Cardiac septum (tissue), 1 donor: ENCODE data around the gene NAV1. TPM values are rescaled to one million over a fixed set of nuclear protein-coding genes. Genes with fewer than 3 reads are reported as not detected.

ENCODE experiments used
- DNase-seq: peaks from one replicate; pipeline ENCODE4 v3.0.0-alpha.2; 2020; ENCODE audit warnings: low spot score
- intact Hi-C: fragments of 100-400 bp; cut with DNase I; formaldehyde crosslinking; loops from one replicate; pipeline ENCODE4 v1.14.0; 2022
- total RNA-seq: library from RNA; stranded (reverse); fragmentation: NEBNext Ultra II Directional; extraction: Animal tissue kit (Norgen Biotek cat#: 25700); gene quantifications from one replicate; pipeline ENCODE4 v1.2.1, GENCODE V29; 2021
- donor health status: DM: no; HTN: no; CAD: no.

NAV1 gene
- total RNA-seq, 1 donor from 2014 or later, result 86.6 TPM

DNA sequence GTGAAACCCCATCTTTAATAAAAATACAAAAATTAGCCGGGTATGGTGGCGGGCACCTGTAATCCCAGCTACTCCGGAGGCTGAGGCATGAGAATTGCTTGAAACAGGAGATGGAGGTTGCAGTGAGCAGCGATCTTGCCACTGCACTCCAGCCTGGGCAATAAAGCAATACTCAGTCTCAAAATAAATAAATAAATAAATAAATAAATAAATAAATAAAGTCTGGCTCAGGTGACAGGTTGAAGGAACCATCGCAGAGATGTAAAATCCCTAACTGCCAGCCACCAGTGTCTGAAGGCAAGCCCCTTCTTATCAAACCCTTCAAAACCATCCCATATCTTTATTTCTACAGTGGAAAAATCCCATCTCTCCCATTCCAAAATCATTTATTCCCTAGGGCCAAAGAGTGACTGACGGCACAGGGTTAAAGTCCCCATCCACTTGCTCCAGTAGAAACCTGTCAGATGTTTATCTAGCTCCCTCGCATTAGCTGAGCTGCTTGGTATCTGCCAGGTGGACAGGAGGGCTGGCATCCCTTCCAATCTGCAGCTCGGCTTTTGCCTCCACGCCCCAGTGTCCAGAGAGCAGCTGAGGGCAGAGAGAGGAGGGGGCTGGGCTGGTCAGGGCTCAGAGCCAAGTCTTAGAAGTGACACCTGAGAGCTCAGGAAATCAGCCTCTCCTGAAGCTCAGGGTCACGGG lies 37.0 kb upstream of the NAV1 start:
- no peak for DNase-seq
- intact Hi-C loops, result no loop called here

DNA sequence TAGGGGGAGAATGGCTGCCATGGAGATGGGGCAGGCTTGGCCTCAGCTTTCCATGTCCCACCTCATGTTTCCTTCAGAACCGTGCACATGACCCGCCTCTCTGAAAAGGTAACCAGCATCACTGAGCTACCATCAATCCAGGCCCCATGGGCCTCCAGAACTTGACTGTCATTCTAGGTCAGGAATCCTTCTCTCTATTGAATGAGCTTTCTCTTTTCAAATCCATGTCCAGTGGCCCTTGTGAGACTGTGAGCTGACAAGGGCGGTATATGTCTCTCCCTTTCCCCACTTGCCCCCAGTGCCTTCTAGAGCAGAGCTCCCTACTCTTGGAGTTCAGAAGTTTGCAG lies 36.4 kb upstream of the NAV1 start:
- no peak for DNase-seq
- intact Hi-C loops, result no loop called here

DNA sequence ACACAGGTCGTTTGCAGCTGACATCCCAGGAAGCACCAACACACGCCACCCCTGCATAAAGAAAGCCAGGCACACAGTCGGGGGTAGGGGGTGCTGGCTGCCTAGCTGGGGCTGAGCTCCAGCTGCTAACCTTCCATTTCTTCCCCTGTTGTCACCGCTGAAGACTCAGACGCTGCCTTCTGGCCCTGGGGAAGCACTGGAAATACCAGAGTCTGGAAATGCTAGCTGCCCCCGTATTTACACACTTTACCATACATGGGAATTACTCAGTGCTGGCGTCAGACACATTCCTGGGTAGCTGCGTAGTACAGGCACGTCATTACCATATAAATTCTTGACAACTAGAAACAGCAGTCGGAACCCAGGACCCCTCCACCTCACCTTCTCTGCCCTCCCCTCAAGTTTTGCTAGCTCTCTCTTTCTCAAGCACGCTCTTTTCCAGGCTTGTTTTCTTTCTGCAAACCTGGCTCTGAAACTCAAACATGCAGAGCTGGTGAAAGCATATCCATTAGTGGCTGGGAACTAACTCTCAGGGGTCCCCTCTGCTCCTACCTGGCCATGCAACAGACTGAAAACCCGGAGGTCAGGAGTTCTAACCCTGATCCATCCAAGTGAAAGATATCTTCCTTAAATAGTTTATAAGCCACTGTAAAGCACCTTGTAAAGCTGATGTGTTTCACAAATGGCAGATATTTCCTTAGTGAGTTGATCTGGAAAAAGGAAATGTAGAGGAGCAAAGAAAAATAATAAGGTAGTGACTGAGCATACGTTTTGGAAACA lies 35.3 kb upstream of the NAV1 start:
- DNase-seq, result no peak
- intact Hi-C loops, result no loop called here

DNA sequence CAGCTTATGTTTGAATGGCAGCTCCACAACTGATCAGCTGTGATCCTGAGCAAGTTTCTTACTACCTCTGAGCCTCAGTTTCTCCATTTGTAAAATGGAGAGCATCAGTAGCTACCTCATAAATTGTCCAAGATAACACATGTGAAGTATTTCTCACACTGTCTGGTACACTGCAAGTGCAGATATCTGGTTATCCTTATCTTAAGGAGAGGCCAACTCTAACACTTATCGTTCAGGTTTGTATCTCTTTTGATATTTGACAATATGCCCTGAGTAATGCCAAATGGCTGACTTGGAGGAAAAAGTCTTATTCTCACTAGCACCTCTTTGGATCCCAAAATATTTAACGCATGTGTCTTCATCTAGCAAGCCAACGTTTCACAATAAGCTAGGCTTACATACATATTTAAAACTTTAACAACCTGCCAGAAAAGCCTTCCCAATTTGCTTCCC lies 34.7 kb upstream of the NAV1 start:
- intact Hi-C loops, result no loop called here
- no peak for DNase-seq

DNA sequence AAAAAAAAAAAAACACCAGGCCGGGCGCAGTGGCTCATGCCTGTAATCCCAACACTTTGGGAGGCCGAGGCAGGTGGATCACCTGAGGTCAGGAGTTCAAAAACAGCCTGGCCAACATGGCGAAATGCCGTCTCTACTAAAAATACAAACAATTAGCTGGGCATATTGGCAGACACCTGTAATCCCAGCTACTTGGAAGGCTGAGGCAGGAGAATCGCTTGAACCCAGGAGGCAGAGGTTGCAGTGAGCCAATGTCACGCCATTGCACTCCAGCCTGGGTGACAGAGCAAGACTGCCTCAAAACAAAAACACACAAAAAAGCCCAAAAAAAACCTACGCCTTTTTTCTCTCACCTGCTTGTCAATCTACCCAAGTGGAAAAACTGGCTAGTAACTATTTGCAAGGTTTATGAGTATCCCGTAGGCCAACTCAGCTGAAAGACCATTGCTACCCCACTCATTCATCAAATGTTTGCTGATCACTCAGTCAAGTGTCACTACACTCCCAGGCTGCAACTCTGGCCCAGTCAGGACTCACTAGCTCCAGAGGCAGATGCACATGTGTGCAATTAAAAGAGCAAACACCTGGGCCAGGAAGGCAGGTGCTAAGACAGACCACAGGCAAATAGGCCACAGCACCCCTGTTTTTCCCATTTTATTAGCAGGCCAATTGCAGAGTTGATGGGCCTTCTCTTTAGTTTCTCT lies 34.0 kb upstream of the NAV1 start:
- intact Hi-C loops, result loop anchor here (1.0 kb wide), 1 partner anchor 8 kb away; no protein-coding TSS in a partner anchor
- no peak for DNase-seq

DNA sequence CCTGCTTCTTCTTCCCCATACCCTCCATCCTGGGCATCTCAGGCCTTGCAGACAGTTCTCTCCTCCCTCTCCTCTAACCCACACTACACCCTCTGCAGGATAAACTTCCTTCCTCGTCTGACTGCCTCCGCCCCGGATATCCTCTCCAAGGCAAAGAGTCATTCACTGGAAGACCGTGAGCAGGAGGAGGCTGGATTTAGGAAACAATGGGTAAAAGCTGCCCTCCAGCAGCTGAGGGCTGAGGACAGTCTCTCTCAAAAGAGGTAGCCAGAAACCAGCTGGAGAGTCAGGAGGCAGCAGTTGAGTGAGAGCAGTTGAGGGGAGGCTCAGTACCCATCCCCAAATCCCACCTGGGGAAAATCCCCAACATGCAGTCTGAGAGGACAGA lies 33.4 kb upstream of the NAV1 start:
- no peak for DNase-seq
- intact Hi-C loops, result loop anchor here (1.0 kb wide), 1 partner anchor 8 kb away; no protein-coding TSS in a partner anchor

DNA sequence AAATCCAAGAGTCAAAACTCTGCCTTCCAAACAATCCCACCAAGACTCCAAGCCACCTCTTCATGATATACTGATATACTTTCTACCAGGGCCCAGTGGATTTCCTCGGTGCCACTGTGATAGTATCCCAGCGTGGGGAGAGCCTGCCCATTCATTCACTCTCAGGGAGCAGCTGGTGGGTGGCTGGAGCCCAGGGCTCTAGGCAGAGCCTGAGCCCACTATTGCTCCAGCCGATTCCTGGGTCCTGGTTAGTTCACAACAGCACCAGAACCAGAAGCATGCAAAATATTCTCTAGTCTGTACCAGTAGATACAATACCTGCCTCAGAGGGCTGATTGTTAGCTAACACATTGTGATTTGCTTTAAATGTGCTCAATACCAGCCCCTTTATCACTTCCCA lies 32.8 kb upstream of the NAV1 start:
- no peak for DNase-seq
- intact Hi-C loops, result no loop called here

DNA sequence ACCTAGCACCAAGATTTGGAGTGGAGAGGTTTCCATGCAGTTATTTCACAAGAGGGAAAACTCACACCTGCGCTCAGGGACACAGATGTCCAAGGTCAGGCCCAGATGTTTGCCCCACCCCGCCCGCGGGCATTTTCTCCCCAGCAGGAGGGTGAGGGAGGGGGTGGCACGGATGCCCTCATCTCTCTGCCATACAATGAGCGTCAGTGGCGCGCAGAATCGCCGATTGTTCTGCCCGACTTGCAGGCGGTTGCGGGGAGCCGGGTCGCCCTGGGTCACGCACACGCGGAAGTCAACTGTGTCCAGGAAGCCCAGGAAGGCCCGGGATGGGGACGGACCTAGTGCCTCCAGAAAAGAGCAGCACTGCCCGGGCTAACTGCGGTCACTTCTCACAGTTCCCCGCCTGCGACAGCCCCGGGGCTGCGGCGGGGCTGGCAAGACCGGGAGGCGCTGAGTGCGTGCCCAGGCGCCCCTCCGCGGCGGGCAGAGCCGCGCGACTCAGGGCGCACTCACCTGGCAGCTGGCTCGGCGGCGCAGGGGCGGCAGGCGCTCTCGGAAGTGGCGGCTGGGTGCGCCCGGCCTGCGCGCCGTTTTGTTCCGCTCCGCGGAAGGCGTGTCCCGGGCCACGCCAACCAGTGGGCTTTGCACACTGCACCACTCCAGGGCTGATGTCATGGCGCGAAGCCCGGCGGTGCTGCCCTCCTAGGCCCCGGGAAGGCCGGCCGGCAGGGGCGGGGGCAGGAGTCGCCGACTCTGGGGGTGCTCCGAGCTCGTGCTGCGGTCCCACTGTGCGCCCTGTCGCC lies 32.2 kb upstream of the NAV1 start, which contains the start of gene CSRP1:
TSS of gene CSRP1 (minus strand) at position 567 of the 803 bp plus-strand sequence. CDS start 10,820 bp downstream, outside the sequence.
- peak; percentile 94 for DNase-seq
- intact Hi-C loops, result no loop called here

DNA sequence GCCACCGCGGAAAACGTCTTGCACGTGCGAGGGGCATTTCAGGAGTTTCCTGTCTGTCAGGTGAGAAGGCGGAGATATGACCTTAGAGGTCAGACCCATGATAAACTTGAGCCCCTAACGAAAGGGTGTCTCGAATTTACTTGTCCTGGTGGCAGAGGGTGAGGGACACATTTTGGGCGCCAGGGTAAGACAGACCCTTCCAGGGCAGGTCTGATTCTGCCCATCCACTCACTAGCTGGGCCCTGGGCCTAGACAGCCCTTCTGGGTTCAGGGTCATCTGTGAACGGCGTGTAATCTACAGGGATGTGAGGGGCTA lies 31.6 kb upstream of the NAV1 start:
- intact Hi-C loops, result no loop called here
- no peak for DNase-seq

DNA sequence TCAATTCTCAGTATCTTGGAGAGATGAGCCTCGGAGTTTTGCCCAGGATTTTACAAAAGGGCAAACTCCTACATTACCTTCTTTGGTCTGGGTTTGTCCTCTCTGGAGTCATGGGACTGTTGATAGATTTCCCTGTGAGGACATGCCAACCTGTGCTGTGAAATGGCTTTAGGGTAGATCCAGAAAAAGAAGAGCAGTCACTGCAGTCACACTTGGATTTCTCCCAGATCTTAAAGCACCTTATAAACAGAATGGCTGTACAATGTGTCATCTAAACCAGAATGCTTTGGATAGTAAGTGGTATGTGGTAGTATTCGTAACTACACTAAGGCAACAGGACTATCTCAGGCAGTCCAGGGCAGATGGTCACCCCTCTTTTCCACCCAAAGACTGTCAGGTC lies 30.1 kb upstream of the NAV1 start:
- no peak for DNase-seq
- intact Hi-C loops, result no loop called here

DNA sequence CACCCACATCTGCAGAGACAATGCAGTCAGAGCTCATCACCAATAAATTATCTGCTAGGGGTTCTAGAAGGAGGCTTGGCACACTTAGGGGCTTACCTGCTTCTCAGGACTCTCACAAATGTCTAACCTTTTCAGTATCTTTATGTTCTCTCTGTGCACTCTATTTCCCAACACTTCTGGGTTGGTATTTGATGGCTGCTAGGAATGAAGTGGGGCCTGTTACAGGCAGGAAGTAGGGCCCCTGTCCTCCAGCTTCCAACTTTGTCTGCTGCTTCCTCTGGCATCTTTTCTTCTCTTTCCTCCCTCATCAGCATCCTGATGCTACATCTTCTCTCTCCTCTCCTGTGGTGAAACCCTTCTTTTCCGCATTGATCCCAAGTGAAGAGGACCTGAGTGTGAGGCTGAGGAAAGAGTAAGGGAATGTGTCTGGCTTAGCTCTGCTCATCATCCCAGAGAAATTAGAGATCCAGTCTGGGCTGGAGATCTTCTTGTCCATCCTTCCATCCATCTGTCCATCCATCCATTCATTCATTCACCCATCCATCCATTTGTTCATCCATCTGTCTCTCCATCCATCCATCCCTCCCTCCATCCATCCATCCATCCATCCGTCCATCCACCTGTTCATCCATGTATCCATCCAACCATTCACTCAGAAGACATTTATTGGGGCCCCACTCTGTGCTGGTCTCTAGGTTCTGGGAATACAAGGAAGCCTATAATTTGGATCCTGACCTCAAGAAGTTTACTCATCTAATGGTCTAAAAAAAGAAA lies 29.1 kb upstream of the NAV1 start:
- DNase-seq, result no peak
- intact Hi-C loops, result no loop called here

DNA sequence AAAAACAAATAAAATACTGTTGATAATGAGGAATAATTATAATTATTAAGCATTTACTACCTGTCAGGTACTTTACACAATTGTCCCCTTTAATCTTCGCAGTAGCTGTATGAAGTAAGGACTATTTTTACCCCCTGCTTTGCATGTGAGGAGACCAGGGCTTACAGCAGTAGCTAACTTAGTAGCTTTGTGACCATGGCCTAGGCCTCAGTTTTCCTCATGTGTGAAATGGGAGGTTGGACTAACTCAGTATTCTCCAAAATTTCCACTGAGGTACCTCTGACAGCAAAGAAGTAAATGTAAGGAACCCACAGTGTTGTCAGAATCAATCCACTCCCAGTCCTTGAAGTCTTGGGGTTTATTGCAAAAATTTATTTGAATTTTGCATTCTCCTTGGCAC lies 28.2 kb upstream of the NAV1 start:
- DNase-seq, result no peak
- intact Hi-C loops, result no loop called here

DNA sequence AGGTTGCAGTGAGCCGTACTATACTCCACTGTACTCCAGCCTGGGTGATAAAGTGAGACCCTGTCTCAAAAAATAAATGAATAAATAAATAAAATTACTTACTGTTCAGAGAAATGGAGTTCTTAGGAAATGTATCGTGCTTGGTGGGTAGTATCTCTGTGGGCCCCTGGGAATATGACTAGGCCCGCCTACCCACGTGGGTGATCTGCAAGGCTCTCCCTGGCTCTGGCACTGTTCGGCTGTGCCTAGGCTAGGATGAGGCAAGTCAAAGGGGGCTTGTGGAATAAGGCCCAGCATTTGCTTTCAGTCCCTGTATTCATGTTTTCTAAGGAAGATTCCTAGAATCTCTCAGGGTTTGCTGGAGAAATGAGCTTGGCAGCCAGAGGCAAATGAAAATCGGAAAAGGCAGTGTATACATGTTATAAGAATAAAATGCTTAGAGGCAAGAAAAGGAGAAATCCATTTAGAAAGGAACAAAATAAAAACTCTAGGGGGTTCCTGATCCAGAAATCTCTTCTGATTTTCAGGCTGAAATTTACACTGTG lies 27.5 kb upstream of the NAV1 start:
- intact Hi-C loops, result no loop called here
- DNase-seq, result no peak

DNA sequence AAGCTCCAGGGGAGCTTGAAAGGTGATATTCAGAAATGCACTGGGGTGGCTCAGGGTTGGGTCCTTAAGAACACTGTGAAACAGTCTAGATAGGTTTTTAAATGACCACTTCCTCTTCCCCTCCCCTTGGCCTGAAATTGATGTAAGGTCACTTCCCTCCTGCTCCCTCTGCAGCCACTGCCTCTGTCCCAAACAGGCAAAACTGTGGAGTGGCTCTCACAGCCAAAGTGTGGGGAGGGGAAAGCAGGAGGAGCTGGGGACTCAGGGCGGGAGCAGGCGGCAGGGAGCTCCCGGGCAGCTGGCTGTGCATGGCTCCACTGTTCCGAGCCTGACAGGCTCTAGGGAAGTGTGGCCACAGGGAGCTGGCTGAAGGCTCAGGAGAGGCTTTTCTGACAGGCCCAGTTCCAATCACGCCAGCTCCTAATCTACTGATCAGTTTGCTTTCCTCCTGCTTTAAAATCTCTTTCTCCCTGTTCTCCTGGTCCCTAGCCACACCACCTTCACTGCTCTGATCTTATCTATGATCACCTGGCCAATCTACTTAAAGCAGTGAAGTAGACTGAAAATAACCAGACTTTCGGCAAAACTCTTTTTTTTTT lies 26.9 kb upstream of the NAV1 start:
- intact Hi-C loops, result loop anchor here (2.0 kb wide), 1 partner anchor 63 kb away; no protein-coding TSS in a partner anchor
- DNase-seq, result no peak

DNA sequence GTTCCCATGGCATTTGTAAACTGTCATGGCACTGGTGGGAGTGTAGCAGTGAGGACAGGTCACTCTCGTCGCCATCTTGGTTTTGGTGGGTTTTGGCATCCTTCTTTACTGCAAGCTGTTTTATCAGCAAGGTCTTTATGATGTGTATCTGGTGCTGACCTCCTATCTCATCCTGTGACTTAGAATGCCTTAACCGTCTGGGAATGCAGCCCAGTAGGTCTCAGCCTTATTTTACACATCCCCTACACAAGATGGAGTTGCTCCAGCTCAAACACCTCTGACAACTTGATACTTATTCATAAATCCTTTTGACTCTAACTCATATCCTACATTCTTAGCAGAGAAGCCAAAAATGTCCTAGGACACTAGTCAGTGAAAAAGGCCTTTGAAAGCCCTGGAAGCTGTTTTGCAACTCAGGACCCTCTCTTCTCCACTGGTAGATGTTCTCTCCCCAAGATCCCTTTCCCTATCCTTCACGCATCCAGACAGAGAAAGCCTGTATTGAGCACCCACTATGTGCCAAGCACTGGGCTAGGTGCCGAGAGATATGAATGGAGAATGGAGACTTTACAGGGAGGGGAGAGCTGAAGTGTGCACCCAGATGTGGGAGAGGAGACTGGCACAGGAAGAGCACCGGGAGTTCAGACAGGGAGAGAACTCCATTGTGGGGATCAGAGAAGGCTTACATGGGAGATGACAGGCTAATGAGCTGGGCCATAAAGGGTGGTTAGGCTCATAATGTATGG lies 25.3 kb upstream of the NAV1 start:
- DNase-seq, result no peak
- intact Hi-C loops, result loop anchor here (1.0 to 2.0 kb wide), 2 partner anchors 31 to 65 kb away; no protein-coding TSS in a partner anchor

DNA sequence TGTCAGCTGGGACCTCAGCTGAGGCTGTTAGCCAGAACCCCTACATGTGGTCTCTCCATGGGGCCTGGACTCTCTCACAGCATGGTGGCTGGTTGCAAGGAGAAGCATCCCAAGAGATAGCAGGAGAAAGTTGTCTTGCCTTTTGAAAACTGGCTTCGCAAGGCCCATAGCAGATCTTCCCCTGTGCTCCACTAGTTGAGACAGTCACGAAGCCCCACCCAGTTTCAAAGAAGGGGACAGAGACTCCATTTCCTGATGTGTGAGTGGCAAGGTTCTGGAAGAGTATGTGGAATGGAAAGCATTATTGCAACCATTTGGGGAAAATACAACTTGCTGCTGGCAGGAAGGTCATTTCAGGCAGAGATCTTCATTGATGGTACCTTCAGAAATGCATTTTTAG lies 24.5 kb upstream of the NAV1 start:
- intact Hi-C loops, result no loop called here
- no peak for DNase-seq

DNA sequence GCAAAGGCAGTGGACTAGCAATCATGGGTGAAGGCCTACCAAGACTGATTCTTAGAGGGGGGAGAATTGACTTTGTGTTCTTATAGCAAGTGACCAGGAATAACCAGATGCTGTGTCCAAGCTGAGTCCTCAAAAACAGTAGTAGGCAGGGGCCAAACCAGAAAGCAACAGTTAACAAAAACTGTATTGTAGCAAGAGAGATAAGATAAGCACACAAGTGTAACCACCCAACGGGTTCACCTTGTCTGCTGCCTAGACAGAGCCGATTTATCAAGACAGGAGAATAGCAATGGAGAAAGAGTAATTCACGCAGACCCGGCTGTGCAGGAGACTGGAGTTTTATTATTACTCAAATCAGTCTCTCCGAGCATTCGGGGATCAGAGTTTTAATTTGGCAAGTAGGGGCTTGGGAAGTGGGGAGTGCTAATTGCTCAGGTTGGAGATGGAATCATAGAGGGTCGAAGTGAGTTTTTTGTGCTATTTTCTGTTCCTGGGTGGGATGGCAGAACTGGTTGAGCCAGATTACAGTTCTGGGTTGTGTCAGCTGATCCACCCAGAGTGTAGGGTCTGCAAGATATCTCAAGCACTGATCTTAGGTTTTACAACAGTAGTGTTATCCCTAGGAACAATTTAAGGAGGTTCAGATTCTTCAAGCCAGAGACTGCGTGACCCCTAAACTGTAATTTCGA lies 23.7 kb upstream of the NAV1 start:
- intact Hi-C loops, result no loop called here
- no peak for DNase-seq
